Measurements from ENCODE around the gene SIX3.

Gene SIX3

DNA sequence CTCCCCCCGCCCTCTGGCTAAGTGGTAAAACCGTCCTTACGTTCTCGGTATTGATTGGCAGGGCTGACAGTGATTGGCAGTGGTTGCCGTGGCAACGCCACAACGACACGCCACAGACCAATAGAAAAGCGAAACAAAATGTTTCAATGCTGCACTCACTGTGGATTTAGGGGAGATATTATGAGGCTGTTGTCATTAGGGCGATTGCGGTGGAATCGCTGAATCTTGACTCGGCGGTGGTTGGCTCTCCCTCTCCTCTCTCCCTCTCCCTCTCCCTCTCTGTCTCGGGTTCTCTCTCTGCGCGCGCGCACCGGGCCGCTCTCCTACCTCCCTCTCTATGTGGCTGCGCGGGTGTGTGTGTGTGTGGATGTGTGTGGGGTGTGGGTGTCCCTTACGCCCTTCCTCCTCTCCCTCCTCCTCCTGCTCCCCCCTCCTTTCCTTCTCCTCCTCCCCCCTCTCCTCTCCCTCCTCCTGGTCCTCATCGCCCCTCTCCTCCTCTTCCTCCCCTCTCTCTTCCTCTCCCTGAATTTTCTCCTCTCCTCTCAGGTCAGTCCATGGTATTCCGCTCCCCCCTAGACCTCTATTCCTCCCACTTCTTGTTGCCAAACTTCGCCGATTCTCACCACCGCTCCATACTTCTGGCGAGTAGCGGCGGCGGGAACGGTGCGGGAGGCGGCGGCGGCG, at the start of gene SIX3:
SIX3 (plus strand) TSS at position 152 of the 684 bp plus-strand sequence; CDS start at position 555, 403 bp downstream.
- no peaks in the 10 kb centered on the region for H3K36me3 ChIP-seq (ENCODE audit: control insufficient read depth, insufficient read depth, low read length)
- H3K9ac ChIP-seq (ENCODE audit: low read depth, low read length) = no peak within 1 kb of the TSS
- peaks cover 91% of the 10 kb centered on the region for H3K27me3 ChIP-seq (ENCODE audit: control insufficient read depth, insufficient read depth, low read length)
- H3K4me1 ChIP-seq (ENCODE audit: control insufficient read depth, insufficient read depth, low read length) = peaks cover 20% of the 10 kb centered on the region
- H3K4me3 ChIP-seq (ENCODE audit: low read depth, low read length) = peak within 1 kb of the TSS; percentile 45
- H3K9me3 ChIP-seq (ENCODE audit: control insufficient read depth, insufficient read depth, low read length) = no peaks in the 10 kb centered on the region

DNA sequence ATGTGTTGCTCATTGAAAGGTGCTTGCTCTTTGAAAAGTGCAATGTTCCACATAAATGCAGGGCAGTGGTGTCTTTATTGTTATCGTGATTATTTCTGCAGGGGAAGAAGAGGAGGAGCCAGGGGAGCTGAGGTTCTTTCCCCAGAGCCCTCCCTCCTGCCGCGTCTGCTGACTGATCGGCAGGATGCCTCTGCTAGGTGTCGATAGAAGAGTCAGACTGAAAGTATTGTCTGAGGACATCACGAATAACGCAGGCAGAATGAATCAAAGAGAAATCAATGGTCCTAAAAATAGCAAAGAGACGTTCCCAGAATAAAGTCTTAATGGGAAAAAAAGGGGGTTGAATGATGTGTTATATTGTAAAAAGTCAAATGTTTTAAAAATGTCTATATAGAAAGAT, 47.4 kb upstream of the SIX3 start:
- H3K36me3 ChIP-seq (ENCODE audit: control insufficient read depth, insufficient read depth, low read length) = no peaks in the 10 kb centered on the region
- H3K27me3 ChIP-seq (ENCODE audit: control insufficient read depth, insufficient read depth, low read length) = no peaks in the 10 kb centered on the region
- peaks cover 6% of the 10 kb centered on the region for H3K9me3 ChIP-seq (ENCODE audit: control insufficient read depth, insufficient read depth, low read length)
- peaks cover 3% of the 10 kb centered on the region for H3K4me1 ChIP-seq (ENCODE audit: control insufficient read depth, insufficient read depth, low read length)
- no peak overlapping the region for H3K9ac ChIP-seq (ENCODE audit: low read depth, low read length)
- no peak overlapping the region for H3K4me3 ChIP-seq (ENCODE audit: low read depth, low read length)

DNA sequence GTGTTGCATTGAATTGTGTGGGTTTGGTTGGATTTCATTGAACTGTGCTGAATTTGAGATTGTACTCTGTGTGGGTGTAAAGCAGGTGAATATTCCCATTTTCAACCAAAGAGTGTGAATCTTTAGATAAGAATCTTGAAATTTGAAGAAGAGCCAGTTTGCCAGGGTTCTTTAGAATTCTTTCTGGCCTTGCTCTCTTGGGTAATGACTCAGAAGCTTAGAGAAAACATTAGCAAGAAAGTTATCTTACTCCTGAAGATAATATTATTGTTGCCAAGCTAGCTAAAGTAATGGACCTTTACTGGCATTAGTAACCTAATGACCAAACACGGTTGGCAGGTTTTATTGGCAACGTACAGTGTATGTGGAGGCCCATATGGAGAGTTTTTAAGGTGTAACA, 46.4 kb upstream of the SIX3 start:
- no peak overlapping the region for H3K4me3 ChIP-seq (ENCODE audit: low read depth, low read length)
- H3K27me3 ChIP-seq (ENCODE audit: control insufficient read depth, insufficient read depth, low read length) = peaks cover 5% of the 10 kb centered on the region
- peaks cover 3% of the 10 kb centered on the region for H3K4me1 ChIP-seq (ENCODE audit: control insufficient read depth, insufficient read depth, low read length)
- no peak overlapping the region for H3K9ac ChIP-seq (ENCODE audit: low read depth, low read length)
- H3K9me3 ChIP-seq (ENCODE audit: control insufficient read depth, insufficient read depth, low read length) = peaks cover 6% of the 10 kb centered on the region
- H3K36me3 ChIP-seq (ENCODE audit: control insufficient read depth, insufficient read depth, low read length) = no peaks in the 10 kb centered on the region

DNA sequence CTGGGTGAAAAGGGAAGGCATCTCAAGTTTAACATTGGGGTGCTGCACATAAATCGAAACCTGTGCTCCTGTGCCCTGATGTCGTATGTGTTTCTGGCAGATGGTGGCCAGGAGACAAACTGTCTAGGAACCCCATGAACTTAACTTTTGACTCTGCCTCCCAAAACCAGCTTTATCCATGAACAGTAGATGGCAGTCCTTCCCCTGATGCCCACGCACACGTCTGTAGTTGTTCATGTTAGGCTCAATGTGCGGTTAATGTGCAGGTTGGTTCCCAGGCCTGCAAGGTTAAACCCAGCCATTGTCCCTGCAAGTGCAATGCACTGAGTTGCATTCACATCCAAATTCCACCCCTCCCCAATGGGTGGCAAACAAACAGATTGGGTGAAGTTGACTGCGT, 44.1 kb upstream of the SIX3 start:
- Histone ChIP-seq H3K9me3 (ENCODE audit: control insufficient read depth, insufficient read depth, low read length) (no peaks in the 10 kb centered on the region), H3K27me3 (ENCODE audit: control insufficient read depth, insufficient read depth, low read length) (peaks cover 8% of the 10 kb centered on the region), H3K36me3 (ENCODE audit: control insufficient read depth, insufficient read depth, low read length) (no peaks in the 10 kb centered on the region), H3K4me1 (ENCODE audit: control insufficient read depth, insufficient read depth, low read length) (peaks cover 3% of the 10 kb centered on the region), H3K9ac (ENCODE audit: low read depth, low read length) (no peak overlapping the region), H3K4me3 (ENCODE audit: low read depth, low read length) (no peak overlapping the region)

DNA sequence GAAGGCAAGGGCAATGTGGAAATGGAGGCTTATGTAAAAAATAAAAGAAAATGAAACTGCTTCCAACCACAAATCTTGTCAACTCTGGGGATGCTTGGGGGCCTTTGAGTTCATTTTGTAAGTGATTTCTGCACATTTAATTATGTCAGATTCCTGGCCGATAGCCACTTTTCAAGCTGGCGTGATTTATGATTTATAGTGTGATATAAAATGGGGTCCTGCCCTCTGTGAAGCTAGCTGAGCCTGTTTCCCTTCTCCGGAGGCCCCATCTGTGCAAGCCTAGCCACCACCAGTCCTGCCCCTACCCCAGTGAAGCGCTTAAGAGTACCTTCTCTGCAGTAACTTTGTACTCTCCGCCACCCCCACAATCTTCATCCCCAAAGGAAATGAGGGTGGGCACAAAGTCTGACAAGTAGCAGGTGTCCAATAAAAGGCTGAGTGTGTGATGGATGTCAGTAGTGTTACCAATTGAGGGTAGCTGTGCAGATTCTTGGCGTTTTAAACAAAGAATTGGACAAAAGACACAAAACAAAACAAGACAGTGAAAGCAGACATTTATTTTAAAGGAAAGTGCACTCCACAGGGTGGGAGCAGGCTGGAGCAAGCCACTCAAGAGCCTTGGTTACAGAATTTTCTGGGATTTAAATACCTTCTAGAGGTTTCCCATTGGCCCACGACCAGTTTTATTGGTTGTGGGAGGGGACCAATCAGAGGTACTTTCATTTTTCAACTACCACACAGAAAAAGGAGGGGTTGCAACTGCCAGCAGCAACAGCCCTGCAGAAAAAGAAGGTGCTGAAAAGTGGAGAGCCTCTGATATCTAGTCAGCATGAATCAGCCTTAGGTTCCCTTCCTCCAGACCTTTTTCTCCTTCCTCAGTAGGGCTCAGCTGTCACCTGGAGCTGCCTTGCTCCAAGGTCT, 39.0 kb upstream of the SIX3 start:
- H3K9ac ChIP-seq (ENCODE audit: low read depth, low read length) = no peak overlapping the region
- peaks cover 15% of the 10 kb centered on the region for H3K27me3 ChIP-seq (ENCODE audit: control insufficient read depth, insufficient read depth, low read length)
- H3K4me1 ChIP-seq (ENCODE audit: control insufficient read depth, insufficient read depth, low read length) = peaks cover 7% of the 10 kb centered on the region
- no peaks in the 10 kb centered on the region for H3K9me3 ChIP-seq (ENCODE audit: control insufficient read depth, insufficient read depth, low read length)
- H3K4me3 ChIP-seq (ENCODE audit: low read depth, low read length) = no peak overlapping the region
- H3K36me3 ChIP-seq (ENCODE audit: control insufficient read depth, insufficient read depth, low read length) = no peaks in the 10 kb centered on the region

DNA sequence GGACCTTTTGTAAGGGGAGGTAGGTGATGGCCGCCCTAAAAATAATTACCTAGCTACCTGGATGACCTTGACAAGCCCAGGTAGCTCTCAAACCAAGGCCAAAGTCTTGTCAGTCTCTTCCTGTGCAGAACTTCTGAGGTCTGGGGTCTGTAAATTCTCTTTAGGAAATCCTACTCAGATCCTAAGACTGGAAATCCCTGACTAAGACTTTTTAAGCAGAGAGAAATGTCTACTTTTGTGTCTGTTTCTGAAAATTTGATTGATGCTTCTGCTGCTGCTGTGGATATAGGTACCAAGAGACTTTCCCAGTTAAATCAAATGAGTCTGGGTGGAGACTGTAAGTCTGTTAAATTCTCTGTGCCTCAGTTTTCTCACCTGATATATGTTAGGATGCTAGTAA, 36.9 kb upstream of the SIX3 start:
- Histone ChIP-seq H3K9ac (ENCODE audit: low read depth, low read length) (no peak overlapping the region), H3K9me3 (ENCODE audit: control insufficient read depth, insufficient read depth, low read length) (no peaks in the 10 kb centered on the region), H3K27me3 (ENCODE audit: control insufficient read depth, insufficient read depth, low read length) (peaks cover 15% of the 10 kb centered on the region), H3K4me1 (ENCODE audit: control insufficient read depth, insufficient read depth, low read length) (peaks cover 4% of the 10 kb centered on the region), H3K4me3 (ENCODE audit: low read depth, low read length) (no peak overlapping the region), H3K36me3 (ENCODE audit: control insufficient read depth, insufficient read depth, low read length) (no peaks in the 10 kb centered on the region)

DNA sequence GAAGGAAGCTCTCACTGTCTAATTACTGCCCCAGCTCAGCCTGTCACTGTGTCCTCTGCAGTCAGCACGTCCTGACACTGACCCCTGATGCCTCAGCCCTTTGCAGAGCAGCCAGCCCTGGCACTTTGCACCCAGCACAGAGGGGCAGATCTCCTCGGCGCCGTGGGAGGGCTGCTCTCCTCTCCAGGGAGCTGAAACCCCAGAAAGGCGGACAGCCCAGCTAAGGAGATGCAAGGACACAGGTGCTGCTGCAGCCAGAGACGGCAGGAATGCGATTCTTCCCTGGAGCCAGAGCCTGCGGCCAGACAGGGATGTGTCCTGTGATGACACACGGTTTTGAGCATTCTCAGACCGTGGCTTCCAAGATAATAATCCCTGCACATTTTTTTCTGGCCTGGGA, 34.5 kb upstream of the SIX3 start:
- Histone ChIP-seq H3K27me3 (ENCODE audit: control insufficient read depth, insufficient read depth, low read length) (peaks cover 7% of the 10 kb centered on the region), H3K9ac (ENCODE audit: low read depth, low read length) (no peak overlapping the region), H3K9me3 (ENCODE audit: control insufficient read depth, insufficient read depth, low read length) (no peaks in the 10 kb centered on the region), H3K4me3 (ENCODE audit: low read depth, low read length) (no peak overlapping the region), H3K36me3 (ENCODE audit: control insufficient read depth, insufficient read depth, low read length) (no peaks in the 10 kb centered on the region), H3K4me1 (ENCODE audit: control insufficient read depth, insufficient read depth, low read length) (peaks cover 4% of the 10 kb centered on the region)

DNA sequence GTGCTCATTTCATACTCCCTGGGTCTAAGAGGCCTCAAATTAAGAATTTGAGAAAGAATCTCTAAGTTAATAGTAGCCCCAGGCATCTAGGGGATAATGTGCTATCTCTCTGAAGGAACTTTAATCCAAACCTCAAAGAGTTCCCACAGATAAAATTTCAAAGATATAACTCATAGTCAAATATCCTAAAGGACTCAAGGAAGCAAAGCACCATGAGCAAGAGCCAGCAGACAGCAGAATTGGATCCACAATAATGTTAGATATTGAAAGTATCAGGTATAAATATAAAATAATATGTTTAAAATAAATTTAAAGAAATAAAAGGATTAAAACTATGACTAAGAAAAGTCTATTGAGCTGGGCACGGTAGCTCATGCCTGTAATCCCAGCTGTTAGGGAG, 31.7 kb upstream of the SIX3 start:
- no peak overlapping the region for H3K9ac ChIP-seq (ENCODE audit: low read depth, low read length)
- H3K36me3 ChIP-seq (ENCODE audit: control insufficient read depth, insufficient read depth, low read length) = no peaks in the 10 kb centered on the region
- H3K4me3 ChIP-seq (ENCODE audit: low read depth, low read length) = no peak overlapping the region
- peaks cover 1% of the 10 kb centered on the region for H3K4me1 ChIP-seq (ENCODE audit: control insufficient read depth, insufficient read depth, low read length)
- H3K27me3 ChIP-seq (ENCODE audit: control insufficient read depth, insufficient read depth, low read length) = peaks cover 4% of the 10 kb centered on the region
- no peaks in the 10 kb centered on the region for H3K9me3 ChIP-seq (ENCODE audit: control insufficient read depth, insufficient read depth, low read length)

DNA sequence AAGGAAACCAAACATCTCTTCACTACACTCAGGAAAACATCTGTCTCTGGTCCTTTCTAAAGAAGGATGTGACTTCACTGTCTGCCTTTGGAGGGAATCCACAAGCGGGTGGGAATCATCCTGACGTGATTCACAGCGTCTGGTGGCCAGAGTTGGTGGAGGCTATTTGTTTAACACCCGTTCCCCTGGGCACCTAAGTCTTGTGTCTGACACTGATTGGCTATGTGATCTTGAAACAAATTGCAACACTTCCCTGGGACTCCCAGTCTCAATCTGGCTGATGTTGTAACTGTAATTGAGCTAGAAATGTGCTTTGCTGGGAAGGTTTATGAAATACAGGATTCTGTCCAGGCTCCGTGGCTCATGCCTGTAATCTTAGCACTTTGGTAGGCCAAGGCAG, 28.8 kb upstream of the SIX3 start:
- Histone ChIP-seq H3K9me3 (ENCODE audit: control insufficient read depth, insufficient read depth, low read length) (no peaks in the 10 kb centered on the region), H3K4me1 (ENCODE audit: control insufficient read depth, insufficient read depth, low read length) (no peaks in the 10 kb centered on the region), H3K4me3 (ENCODE audit: low read depth, low read length) (no peak overlapping the region), H3K36me3 (ENCODE audit: control insufficient read depth, insufficient read depth, low read length) (no peaks in the 10 kb centered on the region), H3K9ac (ENCODE audit: low read depth, low read length) (no peak overlapping the region), H3K27me3 (ENCODE audit: control insufficient read depth, insufficient read depth, low read length) (peaks cover 5% of the 10 kb centered on the region)

DNA sequence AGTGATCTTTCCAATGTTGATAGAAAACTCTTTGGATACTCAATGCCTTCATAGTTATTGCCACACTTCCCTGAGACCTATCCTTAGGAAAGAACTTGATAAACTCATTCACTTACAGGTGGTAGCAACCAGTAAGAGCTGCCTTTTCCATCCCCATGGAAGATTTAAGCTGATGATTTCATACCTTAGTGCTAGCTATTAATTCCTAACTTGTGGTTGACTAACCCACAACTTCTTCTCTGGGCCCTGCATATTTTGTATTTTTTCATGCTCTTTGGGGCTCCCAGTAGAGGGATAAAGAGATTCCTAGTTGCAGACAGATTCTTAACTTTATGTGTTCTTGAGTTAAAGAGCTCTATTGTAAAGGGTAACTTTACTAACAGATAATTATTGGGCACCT, 25.2 kb upstream of the SIX3 start:
- no peaks in the 10 kb centered on the region for H3K9me3 ChIP-seq (ENCODE audit: control insufficient read depth, insufficient read depth, low read length)
- H3K36me3 ChIP-seq (ENCODE audit: control insufficient read depth, insufficient read depth, low read length) = no peaks in the 10 kb centered on the region
- no peaks in the 10 kb centered on the region for H3K4me1 ChIP-seq (ENCODE audit: control insufficient read depth, insufficient read depth, low read length)
- peaks cover 15% of the 10 kb centered on the region for H3K27me3 ChIP-seq (ENCODE audit: control insufficient read depth, insufficient read depth, low read length)
- H3K9ac ChIP-seq (ENCODE audit: low read depth, low read length) = no peak overlapping the region
- H3K4me3 ChIP-seq (ENCODE audit: low read depth, low read length) = no peak overlapping the region

DNA sequence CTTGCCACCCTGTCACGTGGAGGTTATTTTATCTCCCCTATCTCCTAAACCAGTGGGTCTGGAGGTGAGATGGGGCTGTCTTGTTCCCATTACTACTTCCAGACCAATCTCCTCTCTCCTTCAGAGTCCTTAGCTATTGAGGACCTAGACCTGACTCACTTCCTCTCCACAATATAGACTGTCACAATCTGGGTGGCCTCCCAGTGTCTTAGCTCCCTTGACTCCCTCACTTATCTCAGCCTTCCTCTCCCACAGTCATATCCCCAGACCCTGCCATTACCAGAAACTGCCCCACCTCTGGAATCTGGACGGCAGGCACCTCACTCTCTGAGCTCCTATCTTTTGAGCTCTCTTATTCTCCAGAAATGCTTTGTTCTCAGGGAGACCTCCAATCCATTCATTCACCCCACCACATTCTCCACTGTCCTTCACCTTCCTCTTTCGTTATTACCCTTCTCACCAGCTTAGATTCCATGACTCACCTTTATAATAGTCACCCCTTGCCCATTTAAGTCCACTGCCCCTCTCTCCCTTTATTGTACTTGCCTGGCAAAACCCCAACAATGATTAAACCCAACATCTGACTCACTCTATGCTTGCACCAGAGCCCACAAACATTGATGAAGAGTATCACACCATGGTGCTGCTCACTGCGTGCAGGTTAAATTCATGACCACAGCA, 23.3 kb upstream of the SIX3 start:
- H3K9ac ChIP-seq (ENCODE audit: low read depth, low read length) = no peak overlapping the region
- peaks cover 29% of the 10 kb centered on the region for H3K27me3 ChIP-seq (ENCODE audit: control insufficient read depth, insufficient read depth, low read length)
- no peaks in the 10 kb centered on the region for H3K4me1 ChIP-seq (ENCODE audit: control insufficient read depth, insufficient read depth, low read length)

More for the DNA sequence above, 23.3 kb upstream of the SIX3 start:
- Histone ChIP-seq H3K9me3 (ENCODE audit: control insufficient read depth, insufficient read depth, low read length) (no peaks in the 10 kb centered on the region), H3K36me3 (ENCODE audit: control insufficient read depth, insufficient read depth, low read length) (no peaks in the 10 kb centered on the region), H3K4me3 (ENCODE audit: low read depth, low read length) (no peak overlapping the region)

Data from iPS-15b (cell line).